Measurements from ENCODE around the gene GADD45GIP1.

GADD45GIP1 gene

GRCh38 chr19:12912571-12912970 is 44.5 kb downstream of the GADD45GIP1 start:
- DNase-seq (ENCODE audit: low read depth in 2 of 2): no peak

- no peak for DNase-seq (ENCODE audit: low read depth in 2 of 2)
Observed at GRCh38 chr19:12907166-12907565, 49.9 kb downstream of the GADD45GIP1 start.
